Coronary artery (tissue), 2 donors: ENCODE measurements around the gene NLGN1.

Experiments
- DNase-seq: peaks from one replicate; pipeline ENCODE4 v3.0.0-alpha.2; 2017; ENCODE audit warnings: low spot score
- H3K27ac ChIP-seq, 2 donors: fragments of 200-600 bp; sonication (generic); one replicate each; pipeline ENCODE4 v1.5.1; 2016 to 2019
- H3K4me3 ChIP-seq: fragments of 200-600 bp; sonication (generic); 2 replicates; pipeline ENCODE4 v1.5.1; 2016; ENCODE audit warnings: mild to moderate bottlenecking, moderate library complexity
- TF ChIP-seq, protein P1 (sequence below): fragments of 200-600 bp; sonication (generic); IDR thresholded peaks from one replicate; pipeline ENCODE4 v1.5.1; 2019; ENCODE audit warnings: antibody characterized with exemption

Gene NLGN1

DNA sequence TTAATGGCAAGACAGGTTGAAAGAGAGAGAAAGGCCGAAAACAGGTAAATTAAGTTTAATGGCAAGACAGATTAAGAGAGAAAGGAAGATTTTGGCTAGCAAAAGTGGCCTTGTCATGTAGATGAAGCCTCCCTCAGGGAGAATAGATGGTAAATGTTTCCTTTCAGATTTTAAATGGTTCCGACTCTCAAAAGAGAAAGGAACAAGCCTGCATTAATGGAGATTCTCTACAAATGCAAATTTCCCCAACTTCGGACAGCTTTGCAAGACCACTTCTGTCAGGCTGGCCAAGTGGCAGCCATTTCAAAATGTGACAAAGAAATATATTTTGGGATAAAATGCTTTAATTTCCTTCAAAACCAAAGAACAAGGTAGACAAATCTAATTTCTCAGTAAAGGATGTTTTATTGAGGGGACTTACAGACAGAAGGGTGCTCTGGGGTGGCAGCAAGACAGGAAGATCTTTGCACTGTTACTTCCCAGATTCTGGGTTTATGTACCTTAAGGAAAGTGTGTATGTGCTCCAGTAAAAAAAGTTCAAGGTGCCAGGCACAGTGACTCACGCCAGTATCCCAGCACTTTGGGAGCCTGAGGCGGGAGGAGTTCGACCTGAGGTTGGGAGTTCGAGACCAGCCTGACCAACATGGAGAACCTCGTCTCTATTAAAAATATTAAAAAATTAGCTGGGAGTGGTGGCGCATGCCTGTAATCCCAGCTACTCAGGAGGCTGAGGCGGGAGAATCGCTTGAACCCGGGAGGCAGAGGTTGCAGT, 835.3 kb downstream of the NLGN1 start:
- TF ChIP-seq, protein P1, sequence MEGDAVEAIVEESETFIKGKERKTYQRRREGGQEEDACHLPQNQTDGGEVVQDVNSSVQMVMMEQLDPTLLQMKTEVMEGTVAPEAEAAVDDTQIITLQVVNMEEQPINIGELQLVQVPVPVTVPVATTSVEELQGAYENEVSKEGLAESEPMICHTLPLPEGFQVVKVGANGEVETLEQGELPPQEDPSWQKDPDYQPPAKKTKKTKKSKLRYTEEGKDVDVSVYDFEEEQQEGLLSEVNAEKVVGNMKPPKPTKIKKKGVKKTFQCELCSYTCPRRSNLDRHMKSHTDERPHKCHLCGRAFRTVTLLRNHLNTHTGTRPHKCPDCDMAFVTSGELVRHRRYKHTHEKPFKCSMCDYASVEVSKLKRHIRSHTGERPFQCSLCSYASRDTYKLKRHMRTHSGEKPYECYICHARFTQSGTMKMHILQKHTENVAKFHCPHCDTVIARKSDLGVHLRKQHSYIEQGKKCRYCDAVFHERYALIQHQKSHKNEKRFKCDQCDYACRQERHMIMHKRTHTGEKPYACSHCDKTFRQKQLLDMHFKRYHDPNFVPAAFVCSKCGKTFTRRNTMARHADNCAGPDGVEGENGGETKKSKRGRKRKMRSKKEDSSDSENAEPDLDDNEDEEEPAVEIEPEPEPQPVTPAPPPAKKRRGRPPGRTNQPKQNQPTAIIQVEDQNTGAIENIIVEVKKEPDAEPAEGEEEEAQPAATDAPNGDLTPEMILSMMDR: no peak
- DNase-seq: no peak
- Histone ChIP-seq H3K27ac (no peak overlapping the region), H3K4me3 (no peak overlapping the region)

DNA sequence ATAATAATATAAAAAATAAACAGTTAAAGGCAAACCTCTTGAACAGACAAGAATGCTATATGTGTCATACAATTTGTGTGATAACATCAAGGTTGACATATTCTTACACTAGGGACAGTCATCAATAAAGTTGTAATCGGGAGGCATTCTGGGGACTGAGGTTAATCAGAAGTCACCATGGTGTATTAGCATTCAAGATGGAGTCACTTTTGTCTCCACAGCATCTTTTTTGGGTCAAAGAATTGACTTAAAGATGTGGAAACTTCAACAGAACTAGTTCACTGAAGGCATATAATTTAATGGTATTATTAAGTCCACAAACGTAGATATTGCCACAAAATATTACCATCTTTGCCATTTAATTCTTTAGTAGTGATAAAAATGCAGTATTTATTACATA, 836.0 kb downstream of the NLGN1 start:
- Histone ChIP-seq H3K4me3 (no peak overlapping the region), H3K27ac (no peak overlapping the region)
- TF ChIP-seq, protein P1: no peak
- DNase-seq: no peak

DNA sequence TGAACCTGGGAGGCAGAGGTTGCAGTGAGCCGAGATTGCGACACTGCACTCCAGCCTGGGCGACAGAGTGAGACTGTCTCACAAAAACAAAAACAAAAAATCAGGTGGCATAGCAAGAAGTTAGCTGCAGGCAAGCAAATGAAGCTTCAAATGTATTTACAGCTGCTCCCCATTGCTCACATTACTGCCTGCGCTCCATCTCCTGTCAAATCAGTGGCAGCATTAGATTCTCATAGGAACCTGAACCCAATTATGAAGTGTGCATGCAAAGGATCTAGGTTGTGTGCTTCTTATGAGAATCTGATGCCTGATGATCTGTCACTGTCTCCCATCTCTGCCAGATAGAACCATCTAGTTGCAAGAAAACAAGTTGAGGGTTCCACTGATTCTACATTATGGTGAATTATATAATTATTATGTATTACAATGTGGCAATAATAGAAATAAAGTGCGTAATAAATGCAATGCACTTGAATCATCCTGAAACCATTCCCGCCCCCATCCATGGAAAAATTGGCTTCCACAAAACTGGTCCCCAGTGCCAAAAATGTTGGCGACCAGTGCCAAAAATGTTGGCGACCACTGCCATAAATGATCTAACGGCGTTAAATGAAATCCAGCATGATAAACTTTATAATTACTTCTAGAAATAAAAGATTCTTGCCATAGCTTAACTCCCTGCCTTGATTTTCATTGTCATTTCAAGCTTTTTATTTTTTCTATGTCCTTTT, 844.9 kb downstream of the NLGN1 start:
- TF ChIP-seq, protein P1: no peak
- no peak overlapping the region for H3K4me3 ChIP-seq
- DNase-seq: no peak
- no peak overlapping the region for H3K27ac ChIP-seq

DNA sequence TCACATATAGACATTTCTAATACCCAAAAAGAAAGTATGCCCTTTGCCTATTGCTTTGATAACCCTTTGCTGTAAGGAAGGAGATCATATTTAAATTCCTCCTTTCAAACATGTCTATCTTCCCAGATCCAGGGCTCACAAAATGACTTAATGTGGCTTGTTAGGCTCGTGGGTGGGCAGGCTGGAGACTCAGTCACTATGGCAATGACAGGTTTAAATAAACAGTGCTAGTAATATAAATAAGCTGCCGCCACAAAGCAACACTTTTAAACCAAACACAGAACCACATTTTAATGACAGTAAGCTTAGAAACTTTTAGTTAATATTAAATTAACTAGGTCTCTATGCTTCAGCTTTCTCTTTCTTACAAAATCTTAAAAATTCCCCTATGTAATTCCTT, 845.6 kb downstream of the NLGN1 start:
- Histone ChIP-seq H3K4me3 (no peak overlapping the region), H3K27ac (no peak overlapping the region)
- no peak for DNase-seq
- TF ChIP-seq, protein P1: no peak

DNA sequence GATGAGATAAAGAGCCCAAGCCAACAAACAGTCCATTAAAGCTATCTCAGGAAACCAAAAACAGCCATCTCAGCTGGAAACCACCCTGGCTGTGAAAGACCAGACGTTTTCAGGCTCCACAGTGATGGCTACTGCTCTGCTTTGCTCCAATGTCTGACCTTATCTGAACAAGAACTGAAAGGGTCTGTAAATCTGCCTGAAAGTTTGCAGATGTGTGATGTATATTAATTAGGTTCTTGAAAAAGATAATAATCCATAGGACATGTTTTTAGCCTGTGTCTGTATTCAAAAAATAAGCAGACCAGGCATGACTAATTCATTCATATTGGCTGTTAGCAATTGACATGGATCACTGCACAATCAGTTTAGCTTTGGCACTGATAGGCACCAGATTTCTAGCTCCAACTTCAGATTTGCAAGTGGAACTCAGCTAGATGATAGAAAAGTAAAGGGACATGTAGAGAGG, 850.2 kb downstream of the NLGN1 start:
- H3K4me3 ChIP-seq: no peak overlapping the region
- DNase-seq: no peak
- TF ChIP-seq, protein P1: no peak
- H3K27ac ChIP-seq: no peak overlapping the region

DNA sequence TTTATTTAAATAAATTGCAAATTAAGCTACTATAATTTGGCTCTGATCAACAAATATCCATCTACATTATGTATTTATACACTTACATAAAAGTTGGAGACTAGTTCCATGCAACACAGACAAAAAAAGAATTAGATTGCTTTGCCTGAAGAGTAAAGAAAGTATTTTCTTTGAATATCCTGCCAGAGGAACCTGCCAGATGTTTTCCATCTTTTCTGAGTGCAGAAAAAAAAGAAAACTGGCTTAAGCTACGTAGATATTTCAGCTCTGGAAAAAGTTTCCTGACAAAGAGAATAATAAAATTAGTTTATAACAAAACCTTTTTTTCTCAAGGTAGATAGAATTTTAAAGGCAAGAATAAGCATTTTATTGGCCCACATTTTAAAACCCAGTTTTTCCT, 854.1 kb downstream of the NLGN1 start:
- TF ChIP-seq, protein P1: no peak
- DNase-seq: no peak
- Histone ChIP-seq H3K4me3 (no peak overlapping the region), H3K27ac (no peak overlapping the region)
